ENCODE results near the gene ATXN10. TPM values are rescaled to one million over a fixed set of nuclear protein-coding genes. Genes with fewer than 3 reads are reported as not detected.

ATXN10 gene
- total and polyA plus RNA-seq, 2 of the 8 experiments (the other 6 are each of a cell fraction or from before 2014, with no cell fraction given), result 134 to 210 TPM

- peaks cover 2 to 9% of the 10 kb centered on the region in 2 experiments for H4K20me1 ChIP-seq (replicated peaks in 1 of 2; ENCODE audit: control insufficient read depth in 1 of 2, insufficient read depth in 2 of 2, low read length in 2 of 2)
- H3K4me2 ChIP-seq (ENCODE audit: insufficient read depth in 1 of 2, low read depth in 2 of 2, low read length in 2 of 2), result no peak overlapping the region
- WGBS, 2 experiments (ENCODE audit: extremely low coverage in 1 of 2, insufficient coverage in 1 of 2, insufficient read length in 1 of 2, insufficient replicate concordance in 2 of 2, low coverage in 1 of 2, low lambda C conversion rate in 2 of 2, missing lambda C conversion rate in 1 of 2), result 88% methylated on average over 12 of the region's 12 CpGs; no CpG with 5 or more reads in 1 of the 2 experiments
- H3K14ac ChIP-seq (ENCODE audit: insufficient read length), result no peak overlapping the region
- H3K9ac ChIP-seq (replicated peaks in 1 of 4; ENCODE audit: extremely low read depth in 1 of 4, low read depth in 3 of 4, low read length in 3 of 4), result no peak overlapping the region
- H3K56ac ChIP-seq (replicated peaks; ENCODE audit: insufficient read length, low read depth, low read length), result no peak overlapping the region
- no peak overlapping the region for H2BK15ac ChIP-seq (ENCODE audit: low read length)
- no peak overlapping the region for H3K23ac ChIP-seq (ENCODE audit: insufficient read length)
- no peak overlapping the region for H4K91ac ChIP-seq (replicated peaks; ENCODE audit: insufficient read length, low read length)
- no peaks in the 10 kb centered on the region for H3K9me3 ChIP-seq (ENCODE audit: insufficient read depth in 2 of 2, low read depth in 1 of 2, low read length in 1 of 2)
- DNase-seq (ENCODE audit: low read depth in 1 of 2, low spot score in 2 of 2), result no peak
- H3K79me1 ChIP-seq (ENCODE audit: low read depth, low read length), result peaks cover 5% of the 10 kb centered on the region; the same call in 1 of the 2 replicates
- no peak overlapping the region for H3K4ac ChIP-seq (replicated peaks; ENCODE audit: insufficient read length, low read depth, low read length)
- H3K27ac ChIP-seq (ENCODE audit: low read depth, low read length), result no peak overlapping the region
- ChIA-PET POLR2A (ENCODE audit: partially characterized antibody) (interaction anchor here (0.6 to 0.8 kb wide), 2 partner anchors 102 to 140 kb away, joined by 3 to 4 read pairs; no protein-coding TSS in a partner anchor), CTCF (ENCODE audit: partially characterized antibody) (interaction anchor here (1.1 to 1.6 kb wide), 5 partner anchors 7 to 207 kb away, joined by 3 to 5 read pairs (median 4); no protein-coding TSS in a partner anchor)
- no peaks in the 10 kb centered on the region for H3K23me2 ChIP-seq (ENCODE audit: low read depth, low read length)
- H2BK12ac ChIP-seq (ENCODE audit: low read depth, low read length), result no peak overlapping the region
- H3K27me3 ChIP-seq (replicated peaks in 1 of 4; ENCODE audit: control insufficient read depth in 3 of 4, extremely low read depth in 1 of 4, insufficient read depth in 3 of 4, low read length in 3 of 4), result no peaks in the 10 kb centered on the region
- no peak overlapping the region; the same call in 1 of the 2 replicates for H2BK5ac ChIP-seq (ENCODE audit: low read depth, low read length)
- no peak overlapping the region for H2AFZ ChIP-seq (ENCODE audit: low read length)
- no peak overlapping the region for H2AK5ac ChIP-seq (ENCODE audit: low read depth, low read length)
- no peak overlapping the region for H3K4me3 ChIP-seq (ENCODE audit: extremely low read depth in 1 of 4, insufficient read depth in 2 of 4, low read depth in 3 of 4, low read length in 4 of 4)
- H2BK120ac ChIP-seq (replicated peaks; ENCODE audit: low read depth, low read length), result no peak overlapping the region
- no peak overlapping the region for H2BK20ac ChIP-seq (ENCODE audit: low read length)
- H3K18ac ChIP-seq (ENCODE audit: extremely low read depth, low read length), result no peak overlapping the region
- no peaks in the 10 kb centered on the region for H3K36me3 ChIP-seq (ENCODE audit: control insufficient read depth in 2 of 4, insufficient read depth in 4 of 4, low read length in 3 of 4)
- FAIRE-seq, result no peak
- peaks cover 0 to 5% (median 3%) of the 10 kb centered on the region in 4 experiments; a peak in 3 of 7 replicates for H3K4me1 ChIP-seq (replicated peaks in 1 of 4; ENCODE audit: control insufficient read depth in 3 of 4, insufficient read depth in 4 of 4, low read length in 3 of 4)
- H3K79me2 ChIP-seq (ENCODE audit: control insufficient read depth in 1 of 2, insufficient read depth in 2 of 2, low read length in 2 of 2), result peaks cover 0 to 3% of the 10 kb centered on the region in 2 experiments; a peak in 1 of 4 replicates
- H4K8ac ChIP-seq (ENCODE audit: extremely low read depth, insufficient read depth, low read length), result peak overlapping the region; percentile 11; the same call in 1 of the 2 replicates
- no peak overlapping the region for H4K5ac ChIP-seq (ENCODE audit: insufficient read length, low read depth, low read length)
- TF ChIP-seq RXRA (IDR thresholded peaks at IDR 0.05; ENCODE audit: insufficient read depth, low read depth, low read length), result no peak
- no peak for TF ChIP-seq EZH2 (IDR thresholded peaks at IDR 0.05; ENCODE audit: low read depth, low read length, severe bottlenecking)
- no peak for TF ChIP-seq SAP30 (IDR thresholded peaks at IDR 0.05; ENCODE audit: insufficient read depth, insufficient replicate concordance, low read length)
- TF ChIP-seq, protein P1, sequence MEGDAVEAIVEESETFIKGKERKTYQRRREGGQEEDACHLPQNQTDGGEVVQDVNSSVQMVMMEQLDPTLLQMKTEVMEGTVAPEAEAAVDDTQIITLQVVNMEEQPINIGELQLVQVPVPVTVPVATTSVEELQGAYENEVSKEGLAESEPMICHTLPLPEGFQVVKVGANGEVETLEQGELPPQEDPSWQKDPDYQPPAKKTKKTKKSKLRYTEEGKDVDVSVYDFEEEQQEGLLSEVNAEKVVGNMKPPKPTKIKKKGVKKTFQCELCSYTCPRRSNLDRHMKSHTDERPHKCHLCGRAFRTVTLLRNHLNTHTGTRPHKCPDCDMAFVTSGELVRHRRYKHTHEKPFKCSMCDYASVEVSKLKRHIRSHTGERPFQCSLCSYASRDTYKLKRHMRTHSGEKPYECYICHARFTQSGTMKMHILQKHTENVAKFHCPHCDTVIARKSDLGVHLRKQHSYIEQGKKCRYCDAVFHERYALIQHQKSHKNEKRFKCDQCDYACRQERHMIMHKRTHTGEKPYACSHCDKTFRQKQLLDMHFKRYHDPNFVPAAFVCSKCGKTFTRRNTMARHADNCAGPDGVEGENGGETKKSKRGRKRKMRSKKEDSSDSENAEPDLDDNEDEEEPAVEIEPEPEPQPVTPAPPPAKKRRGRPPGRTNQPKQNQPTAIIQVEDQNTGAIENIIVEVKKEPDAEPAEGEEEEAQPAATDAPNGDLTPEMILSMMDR (IDR thresholded peaks at IDR 0.05; ENCODE audit: control extremely low read depth in 1 of 3, insufficient read depth in 1 of 3, low read depth in 1 of 3, low read length in 3 of 3), result no peak
- no peak for TF ChIP-seq CBX5 (IDR thresholded peaks at IDR 0.05; ENCODE audit: low read depth, low read length)
- no peak for TF ChIP-seq TCF12 (IDR thresholded peaks at IDR 0.05; ENCODE audit: low read depth, low read length)
- TF ChIP-seq ASH2L (IDR thresholded peaks at IDR 0.05; ENCODE audit: low read length), result no peak
- no peak for TF ChIP-seq CTBP2 (IDR thresholded peaks at IDR 0.05; ENCODE audit: borderline replicate concordance, insufficient read depth, insufficient read length, low read length)
Measured at GRCh38 chr22:45784357-45785277, 113.0 kb downstream of the ATXN10 start.

Data from H1 (cell line).